ENCODE measurements around the gene UMAD1.

- TF ChIP-seq ZNF235 (CRISPR knock-in tag; IDR thresholded peaks at IDR 0.05; ENCODE audit: borderline replicate concordance) (no peak), BHLHE40 (IDR thresholded peaks at IDR 0.05; ENCODE audit: low read length) (no peak), NR2F1 (CRISPR knock-in tag; IDR thresholded peaks at IDR 0.05) (no peak), CTCF (CRISPR knock-in tag; IDR thresholded peaks at IDR 0.05) (no peak), RNF2 (conservative IDR thresholded peaks at IDR 0.05; ENCODE audit: low read depth) (no peak), POLR2AphosphoS2 (IDR thresholded peaks at IDR 0.05; ENCODE audit: low read depth, low read length) (no peak), MAFF (IDR thresholded peaks at IDR 0.05; ENCODE audit: low read depth, low read length) (no peak), MTA3 (CRISPR knock-in tag; IDR thresholded peaks at IDR 0.05) (no peak), FOXO1 (CRISPR knock-in tag; IDR thresholded peaks at IDR 0.05) (no peak), HNRNPH1 (optimal IDR thresholded peaks at IDR 0.05; ENCODE audit: low read depth, low read length) (no peak), PRDM15 (CRISPR knock-in tag; IDR thresholded peaks at IDR 0.05) (no peak), JARID2 (CRISPR knock-in tag; IDR thresholded peaks at IDR 0.05; ENCODE audit: insufficient replicate concordance) (no peak)
- TF ChIP-seq, protein P1, sequence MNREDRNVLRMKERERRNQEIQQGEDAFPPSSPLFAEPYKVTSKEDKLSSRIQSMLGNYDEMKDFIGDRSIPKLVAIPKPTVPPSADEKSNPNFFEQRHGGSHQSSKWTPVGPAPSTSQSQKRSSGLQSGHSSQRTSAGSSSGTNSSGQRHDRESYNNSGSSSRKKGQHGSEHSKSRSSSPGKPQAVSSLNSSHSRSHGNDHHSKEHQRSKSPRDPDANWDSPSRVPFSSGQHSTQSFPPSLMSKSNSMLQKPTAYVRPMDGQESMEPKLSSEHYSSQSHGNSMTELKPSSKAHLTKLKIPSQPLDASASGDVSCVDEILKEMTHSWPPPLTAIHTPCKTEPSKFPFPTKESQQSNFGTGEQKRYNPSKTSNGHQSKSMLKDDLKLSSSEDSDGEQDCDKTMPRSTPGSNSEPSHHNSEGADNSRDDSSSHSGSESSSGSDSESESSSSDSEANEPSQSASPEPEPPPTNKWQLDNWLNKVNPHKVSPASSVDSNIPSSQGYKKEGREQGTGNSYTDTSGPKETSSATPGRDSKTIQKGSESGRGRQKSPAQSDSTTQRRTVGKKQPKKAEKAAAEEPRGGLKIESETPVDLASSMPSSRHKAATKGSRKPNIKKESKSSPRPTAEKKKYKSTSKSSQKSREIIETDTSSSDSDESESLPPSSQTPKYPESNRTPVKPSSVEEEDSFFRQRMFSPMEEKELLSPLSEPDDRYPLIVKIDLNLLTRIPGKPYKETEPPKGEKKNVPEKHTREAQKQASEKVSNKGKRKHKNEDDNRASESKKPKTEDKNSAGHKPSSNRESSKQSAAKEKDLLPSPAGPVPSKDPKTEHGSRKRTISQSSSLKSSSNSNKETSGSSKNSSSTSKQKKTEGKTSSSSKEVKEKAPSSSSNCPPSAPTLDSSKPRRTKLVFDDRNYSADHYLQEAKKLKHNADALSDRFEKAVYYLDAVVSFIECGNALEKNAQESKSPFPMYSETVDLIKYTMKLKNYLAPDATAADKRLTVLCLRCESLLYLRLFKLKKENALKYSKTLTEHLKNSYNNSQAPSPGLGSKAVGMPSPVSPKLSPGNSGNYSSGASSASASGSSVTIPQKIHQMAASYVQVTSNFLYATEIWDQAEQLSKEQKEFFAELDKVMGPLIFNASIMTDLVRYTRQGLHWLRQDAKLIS (CRISPR knock-in tag; IDR thresholded peaks at IDR 0.05), result no peak
Measured at GRCh38 chr7:7720750-7721621, 80.4 kb downstream of the UMAD1 start.
